Ovary (tissue), 3 donors: ENCODE measurements around the gene IDE.

Source experiments
- EP300 ChIP-seq: sonication (generic); formaldehyde crosslinking; IDR thresholded peaks from one replicate; pipeline ENCODE4 v1.6.1; 2017; ENCODE audit warnings: antibody characterized with exemption
- POLR2A ChIP-seq: fragments of 450-650 bp; IDR thresholded peaks from one replicate; pipeline ENCODE4 v1.6.1; 2017; ENCODE audit warnings: antibody characterized with exemption, mild to moderate bottlenecking, moderate library complexity
- TF ChIP-seq, protein P1 (sequence below), 3 donors: fragments of 450-650 bp in 2 of 3; fragments of 200-600 bp in 1 of 3; IDR thresholded peaks; one replicate each; pipeline versions ENCODE4 v1.5.1 to v1.8.0; 2016 to 2022; ENCODE audit warnings: antibody characterized with exemption in 3 of 3, mild to moderate bottlenecking in 1 of 3
- donor health status: DM: no; HTN: no; CAD: no.

DNA sequence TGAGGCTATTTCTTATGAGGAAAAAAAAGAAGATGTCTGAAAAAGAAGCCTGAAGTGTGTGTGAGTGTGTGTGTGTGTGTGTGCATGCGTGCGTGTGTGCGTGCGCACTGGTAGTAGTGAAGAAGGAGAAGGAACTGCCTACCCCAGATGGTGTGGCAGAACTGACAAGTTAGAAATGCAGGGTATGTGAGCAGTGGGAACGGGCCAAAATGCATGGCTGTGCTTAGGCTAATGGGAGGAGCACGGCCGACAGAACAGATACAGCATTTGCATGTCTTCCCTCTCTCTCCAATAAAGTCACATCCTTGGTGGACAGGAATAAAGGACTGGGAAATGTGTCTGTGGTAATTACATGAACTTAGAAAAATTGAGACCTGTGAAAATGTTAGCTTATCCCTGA, 94.3 kb downstream of the IDE start:
- TF ChIP-seq EP300 (no peak), POLR2A (no peak)
- TF ChIP-seq, protein P1, sequence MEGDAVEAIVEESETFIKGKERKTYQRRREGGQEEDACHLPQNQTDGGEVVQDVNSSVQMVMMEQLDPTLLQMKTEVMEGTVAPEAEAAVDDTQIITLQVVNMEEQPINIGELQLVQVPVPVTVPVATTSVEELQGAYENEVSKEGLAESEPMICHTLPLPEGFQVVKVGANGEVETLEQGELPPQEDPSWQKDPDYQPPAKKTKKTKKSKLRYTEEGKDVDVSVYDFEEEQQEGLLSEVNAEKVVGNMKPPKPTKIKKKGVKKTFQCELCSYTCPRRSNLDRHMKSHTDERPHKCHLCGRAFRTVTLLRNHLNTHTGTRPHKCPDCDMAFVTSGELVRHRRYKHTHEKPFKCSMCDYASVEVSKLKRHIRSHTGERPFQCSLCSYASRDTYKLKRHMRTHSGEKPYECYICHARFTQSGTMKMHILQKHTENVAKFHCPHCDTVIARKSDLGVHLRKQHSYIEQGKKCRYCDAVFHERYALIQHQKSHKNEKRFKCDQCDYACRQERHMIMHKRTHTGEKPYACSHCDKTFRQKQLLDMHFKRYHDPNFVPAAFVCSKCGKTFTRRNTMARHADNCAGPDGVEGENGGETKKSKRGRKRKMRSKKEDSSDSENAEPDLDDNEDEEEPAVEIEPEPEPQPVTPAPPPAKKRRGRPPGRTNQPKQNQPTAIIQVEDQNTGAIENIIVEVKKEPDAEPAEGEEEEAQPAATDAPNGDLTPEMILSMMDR (IDR thresholded peaks at IDR 0.05) = no peak
